Measurements from ENCODE around the gene IFNLR1. TPM values are rescaled to one million over a fixed set of nuclear protein-coding genes. Genes with fewer than 3 reads are reported as not detected.
A peak's percentile ranks its signal among the peaks of the same experiment; 100 is the strongest.

The IFNLR1 gene
- total RNA-seq, 1 experiment from 2014 or later: 2.6 TPM

- DNase-seq (ENCODE audit: extremely low read depth, low read depth): no peak
These were observed 34.2 kb downstream of the IFNLR1 start for GRCh38 chr1:24152631-24153494.

- no peak for DNase-seq (ENCODE audit: extremely low read depth, low read depth)
These were observed 35.9 kb downstream of the IFNLR1 start for GRCh38 chr1:24151175-24151533.

- DNase-seq (ENCODE audit: extremely low read depth, low read depth): peak; percentile 74
These were observed 36.6 kb downstream of the IFNLR1 start for GRCh38 chr1:24150234-24151174.

GRCh38 chr1:24149866-24150233, 37.2 kb downstream of the IFNLR1 start:
- peak; percentile 85 for DNase-seq (ENCODE audit: extremely low read depth, low read depth)

GRCh38 chr1:24147816-24148215, 39.3 kb downstream of the IFNLR1 start:
- DNase-seq (ENCODE audit: extremely low read depth, low read depth): no peak

GRCh38 chr1:24147194-24147593, 39.9 kb downstream of the IFNLR1 start:
- DNase-seq (ENCODE audit: extremely low read depth, low read depth): no peak

GRCh38 chr1:24142546-24143534, 44.2 kb downstream of the IFNLR1 start, which contains the start of gene IL22RA1:
Gene IL22RA1 (minus strand): TSS chr1:24143140. CDS start chr1:24143082, 58 bp downstream.
- no peak for DNase-seq (ENCODE audit: extremely low read depth, low read depth)

GRCh38 chr1:24141311-24141997, 45.6 kb downstream of the IFNLR1 start:
- no peak for DNase-seq (ENCODE audit: extremely low read depth, low read depth)

- no peak for DNase-seq (ENCODE audit: extremely low read depth, low read depth)
These were observed 46.3 kb downstream of the IFNLR1 start for GRCh38 chr1:24140741-24141181.

GRCh38 chr1:24139841-24140425, 47.2 kb downstream of the IFNLR1 start:
- DNase-seq (ENCODE audit: extremely low read depth, low read depth): no peak

GRCh38 chr1:24139222-24139489, 47.9 kb downstream of the IFNLR1 start:
- no peak for DNase-seq (ENCODE audit: extremely low read depth, low read depth)

- DNase-seq (ENCODE audit: extremely low read depth, low read depth): no peak
These were observed 48.4 kb downstream of the IFNLR1 start for GRCh38 chr1:24138476-24139221.

GRCh38 chr1:24136956-24137539, 50.0 kb downstream of the IFNLR1 start:
- no peak for DNase-seq (ENCODE audit: extremely low read depth, low read depth)

- DNase-seq (ENCODE audit: extremely low read depth, low read depth): no peak
These were observed 52.7 kb downstream of the IFNLR1 start for GRCh38 chr1:24134376-24134775.

- no peak for DNase-seq (ENCODE audit: extremely low read depth, low read depth)
These were observed 53.3 kb downstream of the IFNLR1 start for GRCh38 chr1:24133819-24134218.

GRCh38 chr1:24130385-24130784, 56.7 kb downstream of the IFNLR1 start:
- no peak for DNase-seq (ENCODE audit: extremely low read depth, low read depth)

- DNase-seq (ENCODE audit: extremely low read depth, low read depth): no peak
These were observed 59.2 kb downstream of the IFNLR1 start for GRCh38 chr1:24127801-24128363.

All from NCI-H460 (cell line).